HepG2 (cell line): ENCODE measurements around the gene CHID1. TPM values are rescaled to one million over a fixed set of nuclear protein-coding genes. Genes with fewer than 3 reads are reported as not detected.

Experiments
- FLYWCH1 ChIP-seq: sonication (generic); formaldehyde crosslinking; IDR thresholded peaks from 2 replicates; pipeline ENCODE4 v1.8.1; 2023; ENCODE audit warnings: mild to moderate bottlenecking, missing genetic modification reagents
- GPN1 ChIP-seq: sonication (generic); formaldehyde crosslinking; IDR thresholded peaks from 2 replicates; pipeline ENCODE4 v1.5.1; 2020; ENCODE audit warnings: missing genetic modification reagents, borderline replicate concordance
- HCFC1 ChIP-seq: fragments of 150-350 bp; IDR thresholded peaks from 2 replicates; pipeline ENCODE4 v1.6.1; 2014; ENCODE audit warnings: low read depth, low read length
- HNRNPL ChIP-seq: fragments of 200-400 bp; formaldehyde crosslinking; IDR thresholded peaks from 2 replicates; pipeline ENCODE4 v1.6.1; 2017; ENCODE audit warnings: mild to moderate bottlenecking, low read depth, low read length
- ZNF343 ChIP-seq: sonication (generic); formaldehyde crosslinking; IDR thresholded peaks from 2 replicates; pipeline ENCODE4 v1.4.0; 2020; ENCODE audit warnings: mild to moderate bottlenecking, missing genetic modification reagents
- ZNF563 ChIP-seq: sonication (generic); formaldehyde crosslinking; IDR thresholded peaks from 2 replicates; pipeline ENCODE4 v1.8.0; 2022; ENCODE audit warnings: mild to moderate bottlenecking, moderate library complexity, missing genetic modification reagents
- ZNF766 ChIP-seq: sonication (generic); formaldehyde crosslinking; IDR thresholded peaks from 2 replicates; pipeline ENCODE4 v1.5.0; 2020; ENCODE audit warnings: missing genetic modification reagents, borderline replicate concordance
- polyA plus RNA-seq, 8 experiments: library from polyadenylated mRNA; depleted of rRNA in 3 of 8; stranded (reverse) in 7 of 8; unstranded in 1 of 8; fragments of >200 nt; fragmentation: Illumina TruSeq in 4 of 8; extraction: Trizol in 4 of 8; gene quantifications; 2 replicates each; pipeline versions ENCODE4 v1.2.1 to v1.2.3, GENCODE V29; 2011 to 2016; ENCODE audit warnings: low read depth in 4 of 8, missing spikeins in 1 of 8, mixed read lengths in 1 of 8; ENCODE audit not compliant: insufficient read depth in 1 of 8
- total RNA-seq, 5 experiments: library from RNA; depleted of rRNA; stranded (reverse); fragments of >200 nt; fragmentation: Illumina TruSeq; extraction: Trizol; gene quantifications; 2 replicates each; pipeline ENCODE4 v1.2.3, GENCODE V29; 2016; ENCODE audit warnings: low read depth in 1 of 5
- TF ChIP-seq, protein P1 (sequence below), 2 experiments: fragments of 450-650 bp in 1 of 2; sonication (generic) in 1 of 2; formaldehyde crosslinking in 1 of 2; IDR thresholded peaks; 2 replicates each; pipeline versions ENCODE4 v1.6.1 to v1.8.0; 2016 to 2022; ENCODE audit warnings: antibody characterized with exemption in 1 of 2, mild to moderate bottlenecking in 1 of 2, missing genetic modification reagents in 1 of 2
- TF ChIP-seq, protein P2 (sequence below): IDR thresholded peaks from 2 replicates; pipeline ENCODE4 v1.6.1; 2016; ENCODE audit warnings: missing compliant biosample characterization, missing genetic modification reagents, borderline replicate concordance
- TF ChIP-seq, protein P3 (sequence below): sonication (generic); formaldehyde crosslinking; IDR thresholded peaks from 2 replicates; pipeline ENCODE4 v1.4.0; 2020; ENCODE audit warnings: missing genetic modification reagents
- TF ChIP-seq, protein P4 (sequence below): IDR thresholded peaks from 2 replicates; pipeline ENCODE4 v1.6.1; 2016; ENCODE audit warnings: low read depth, control low read depth

The CHID1 gene
- total and polyA plus RNA-seq, 2 of the 13 experiments (the other 11 are each of a cell fraction or from before 2014, with no cell fraction given) = 65.1 to 93.6 TPM

DNA sequence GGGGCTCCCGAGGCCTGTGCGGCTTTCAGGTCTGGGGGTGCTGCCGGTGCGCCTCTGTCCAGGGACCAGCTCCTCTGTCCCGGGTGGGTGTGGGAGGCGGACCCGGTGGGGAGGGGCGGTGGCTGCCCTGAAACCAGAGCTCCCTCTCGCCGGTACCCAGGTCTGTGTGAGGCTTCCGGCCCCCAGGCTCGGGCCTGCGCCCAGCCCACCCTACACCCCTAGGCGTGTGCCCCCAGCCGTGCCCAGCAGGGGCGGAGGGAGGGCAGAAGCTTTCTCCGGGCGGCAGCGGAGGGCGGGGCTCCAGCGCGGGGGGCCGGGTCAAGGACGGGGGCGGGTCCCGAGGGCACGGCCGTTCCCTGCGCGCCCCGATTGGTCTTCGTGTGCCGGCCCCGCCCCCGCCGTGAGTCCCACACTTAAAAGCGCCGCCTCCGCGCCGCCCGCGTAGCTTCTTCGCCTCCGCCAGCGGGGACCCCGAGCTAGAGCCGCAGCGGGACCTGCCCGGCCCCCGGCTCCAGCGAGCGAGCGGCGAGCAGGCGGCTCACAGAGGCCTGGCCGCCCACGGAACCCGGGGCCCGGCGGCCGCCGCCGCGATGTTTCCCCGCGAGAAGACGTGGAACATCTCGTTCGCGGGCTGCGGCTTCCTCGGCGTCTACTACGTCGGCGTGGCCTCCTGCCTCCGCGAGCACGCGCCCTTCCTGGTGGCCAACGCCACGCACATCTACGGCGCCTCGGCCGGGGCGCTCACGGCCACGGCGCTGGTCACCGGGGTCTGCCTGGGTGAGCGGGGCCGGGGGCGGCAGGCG lies 91.3 kb downstream of the CHID1 start (continued):
- TF ChIP-seq, protein P1, sequence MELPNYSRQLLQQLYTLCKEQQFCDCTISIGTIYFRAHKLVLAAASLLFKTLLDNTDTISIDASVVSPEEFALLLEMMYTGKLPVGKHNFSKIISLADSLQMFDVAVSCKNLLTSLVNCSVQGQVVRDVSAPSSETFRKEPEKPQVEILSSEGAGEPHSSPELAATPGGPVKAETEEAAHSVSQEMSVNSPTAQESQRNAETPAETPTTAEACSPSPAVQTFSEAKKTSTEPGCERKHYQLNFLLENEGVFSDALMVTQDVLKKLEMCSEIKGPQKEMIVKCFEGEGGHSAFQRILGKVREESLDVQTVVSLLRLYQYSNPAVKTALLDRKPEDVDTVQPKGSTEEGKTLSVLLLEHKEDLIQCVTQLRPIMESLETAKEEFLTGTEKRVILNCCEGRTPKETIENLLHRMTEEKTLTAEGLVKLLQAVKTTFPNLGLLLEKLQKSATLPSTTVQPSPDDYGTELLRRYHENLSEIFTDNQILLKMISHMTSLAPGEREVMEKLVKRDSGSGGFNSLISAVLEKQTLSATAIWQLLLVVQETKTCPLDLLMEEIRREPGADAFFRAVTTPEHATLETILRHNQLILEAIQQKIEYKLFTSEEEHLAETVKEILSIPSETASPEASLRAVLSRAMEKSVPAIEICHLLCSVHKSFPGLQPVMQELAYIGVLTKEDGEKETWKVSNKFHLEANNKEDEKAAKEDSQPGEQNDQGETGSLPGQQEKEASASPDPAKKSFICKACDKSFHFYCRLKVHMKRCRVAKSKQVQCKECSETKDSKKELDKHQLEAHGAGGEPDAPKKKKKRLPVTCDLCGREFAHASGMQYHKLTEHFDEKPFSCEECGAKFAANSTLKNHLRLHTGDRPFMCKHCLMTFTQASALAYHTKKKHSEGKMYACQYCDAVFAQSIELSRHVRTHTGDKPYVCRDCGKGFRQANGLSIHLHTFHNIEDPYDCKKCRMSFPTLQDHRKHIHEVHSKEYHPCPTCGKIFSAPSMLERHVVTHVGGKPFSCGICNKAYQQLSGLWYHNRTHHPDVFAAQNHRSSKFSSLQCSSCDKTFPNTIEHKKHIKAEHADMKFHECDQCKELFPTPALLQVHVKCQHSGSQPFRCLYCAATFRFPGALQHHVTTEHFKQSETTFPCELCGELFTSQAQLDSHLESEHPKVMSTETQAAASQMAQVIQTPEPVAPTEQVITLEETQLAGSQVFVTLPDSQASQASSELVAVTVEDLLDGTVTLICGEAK (IDR thresholded peaks at IDR 0.05) = no peak
- TF ChIP-seq, protein P1 (CRISPR knock-in tag; IDR thresholded peaks at IDR 0.05) = peak; percentile 18; the same call in 1 of the 2 replicates
- TF ChIP-seq ZNF766 (CRISPR knock-in tag) (no peak), GPN1 (CRISPR knock-in tag) (no peak), FLYWCH1 (CRISPR knock-in tag) (no peak), HCFC1 (no peak), ZNF563 (CRISPR knock-in tag) (peak; percentile 80), ZNF343 (CRISPR knock-in tag) (peak; percentile 91; the same call in 1 of the 2 replicates), HNRNPL (peak; percentile 96)
- TF ChIP-seq, protein P2, sequence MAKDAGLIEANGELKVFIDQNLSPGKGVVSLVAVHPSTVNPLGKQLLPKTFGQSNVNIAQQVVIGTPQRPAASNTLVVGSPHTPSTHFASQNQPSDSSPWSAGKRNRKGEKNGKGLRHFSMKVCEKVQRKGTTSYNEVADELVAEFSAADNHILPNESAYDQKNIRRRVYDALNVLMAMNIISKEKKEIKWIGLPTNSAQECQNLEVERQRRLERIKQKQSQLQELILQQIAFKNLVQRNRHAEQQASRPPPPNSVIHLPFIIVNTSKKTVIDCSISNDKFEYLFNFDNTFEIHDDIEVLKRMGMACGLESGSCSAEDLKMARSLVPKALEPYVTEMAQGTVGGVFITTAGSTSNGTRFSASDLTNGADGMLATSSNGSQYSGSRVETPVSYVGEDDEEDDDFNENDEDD (CRISPR knock-in tag) = 0 out of 2 replicates have a peak, but pooled peaks have one; percentile 39
- TF ChIP-seq, protein P3, sequence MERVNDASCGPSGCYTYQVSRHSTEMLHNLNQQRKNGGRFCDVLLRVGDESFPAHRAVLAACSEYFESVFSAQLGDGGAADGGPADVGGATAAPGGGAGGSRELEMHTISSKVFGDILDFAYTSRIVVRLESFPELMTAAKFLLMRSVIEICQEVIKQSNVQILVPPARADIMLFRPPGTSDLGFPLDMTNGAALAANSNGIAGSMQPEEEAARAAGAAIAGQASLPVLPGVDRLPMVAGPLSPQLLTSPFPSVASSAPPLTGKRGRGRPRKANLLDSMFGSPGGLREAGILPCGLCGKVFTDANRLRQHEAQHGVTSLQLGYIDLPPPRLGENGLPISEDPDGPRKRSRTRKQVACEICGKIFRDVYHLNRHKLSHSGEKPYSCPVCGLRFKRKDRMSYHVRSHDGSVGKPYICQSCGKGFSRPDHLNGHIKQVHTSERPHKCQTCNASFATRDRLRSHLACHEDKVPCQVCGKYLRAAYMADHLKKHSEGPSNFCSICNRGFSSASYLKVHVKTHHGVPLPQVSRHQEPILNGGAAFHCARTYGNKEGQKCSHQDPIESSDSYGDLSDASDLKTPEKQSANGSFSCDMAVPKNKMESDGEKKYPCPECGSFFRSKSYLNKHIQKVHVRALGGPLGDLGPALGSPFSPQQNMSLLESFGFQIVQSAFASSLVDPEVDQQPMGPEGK (CRISPR knock-in tag) = peak; percentile 75
- TF ChIP-seq, protein P4, sequence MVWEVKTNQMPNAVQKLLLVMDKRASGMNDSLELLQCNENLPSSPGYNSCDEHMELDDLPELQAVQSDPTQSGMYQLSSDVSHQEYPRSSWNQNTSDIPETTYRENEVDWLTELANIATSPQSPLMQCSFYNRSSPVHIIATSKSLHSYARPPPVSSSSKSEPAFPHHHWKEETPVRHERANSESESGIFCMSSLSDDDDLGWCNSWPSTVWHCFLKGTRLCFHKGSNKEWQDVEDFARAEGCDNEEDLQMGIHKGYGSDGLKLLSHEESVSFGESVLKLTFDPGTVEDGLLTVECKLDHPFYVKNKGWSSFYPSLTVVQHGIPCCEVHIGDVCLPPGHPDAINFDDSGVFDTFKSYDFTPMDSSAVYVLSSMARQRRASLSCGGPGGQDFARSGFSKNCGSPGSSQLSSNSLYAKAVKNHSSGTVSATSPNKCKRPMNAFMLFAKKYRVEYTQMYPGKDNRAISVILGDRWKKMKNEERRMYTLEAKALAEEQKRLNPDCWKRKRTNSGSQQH (CRISPR knock-in tag) = no peak
